Suprapubic skin (tissue), 4 donors: ENCODE data around the gene GUCA2A. TPM values are rescaled to one million over a fixed set of nuclear protein-coding genes. Genes with fewer than 3 reads are reported as not detected.

ENCODE experiments used
- DNase-seq, 2 donors: peaks; one replicate each; pipeline ENCODE4 v3.0.0-alpha.2; 2019; ENCODE audit warnings: low spot score in 2 of 2
- H3K27ac ChIP-seq: fragments of 200-600 bp; sonication (generic); one replicate; pipeline ENCODE4 v1.5.1; 2019
- H3K27me3 ChIP-seq: fragments of 200-600 bp; sonication (generic); one replicate; pipeline ENCODE4 v1.5.1; 2019
- H3K36me3 ChIP-seq: fragments of 200-600 bp; sonication (generic); one replicate; pipeline ENCODE4 v1.5.1; 2019
- H3K4me1 ChIP-seq: fragments of 200-600 bp; sonication (generic); one replicate; pipeline ENCODE4 v1.5.1; 2019
- H3K4me3 ChIP-seq: fragments of 200-600 bp; sonication (generic); one replicate; pipeline ENCODE4 v1.5.1; 2019; ENCODE audit warnings: mild to moderate bottlenecking
- H3K9me3 ChIP-seq: fragments of 200-600 bp; sonication (generic); one replicate; pipeline ENCODE4 v1.5.1; 2019
- CTCF ChIP-seq, 2 donors: fragments of 200-600 bp in 1 of 2; fragments of 450-650 bp in 1 of 2; sonication (generic) in 1 of 2; IDR thresholded peaks; one replicate each; pipeline ENCODE4 v1.5.1; 2016 to 2019; ENCODE audit warnings: antibody characterized with exemption in 2 of 2, mild to moderate bottlenecking in 1 of 2, moderate library complexity in 1 of 2
- EP300 ChIP-seq: sonication (generic); formaldehyde crosslinking; IDR thresholded peaks from one replicate; pipeline ENCODE4 v1.6.1; 2017; ENCODE audit warnings: antibody characterized with exemption
- POLR2A ChIP-seq, 2 donors: fragments of 450-650 bp; IDR thresholded peaks; one replicate each; pipeline ENCODE4 v1.6.1; 2017; ENCODE audit warnings: antibody characterized with exemption in 2 of 2, mild to moderate bottlenecking in 2 of 2, moderate library complexity in 2 of 2
- POLR2AphosphoS5 ChIP-seq, 3 donors: sonication (generic); formaldehyde crosslinking; IDR thresholded peaks; one replicate each; pipeline ENCODE4 v1.6.1; 2017; ENCODE audit warnings: antibody characterized with exemption in 3 of 3
- WGBS: methylation state at CpG from one replicate; pipeline ENCODE4 v1.1.5; 2018; 5-methylcytosine and 5-hydroxymethylcytosine counted together
- total RNA-seq, 4 donors: library from RNA; depleted of rRNA; stranded (reverse); fragments of >200 nt; gene quantifications; one replicate each; pipeline ENCODE4 v1.1.0, GENCODE V29; 2016

Gene GUCA2A
- total RNA-seq, 4 donors from 2014 or later: 1.4 TPM; not detected in 3

- Histone ChIP-seq H3K4me3 (no peak overlapping the region), H3K4me1 (no peaks in the 10 kb centered on the region), H3K36me3 (peaks cover 23% of the 10 kb centered on the region), H3K27me3 (no peaks in the 10 kb centered on the region), H3K9me3 (no peaks in the 10 kb centered on the region), H3K27ac (no peak overlapping the region)
- TF ChIP-seq POLR2AphosphoS5 (IDR thresholded peaks at IDR 0.05) (no peak), EP300 (no peak), POLR2A (IDR thresholded peaks at IDR 0.05) (no peak), CTCF (IDR thresholded peaks at IDR 0.05) (no peak)
- 93% methylated on average over 7 of the region's 7 CpGs for WGBS
- DNase-seq: no peak
Measured at GRCh38 chr1:42183210-42183956, 18.8 kb upstream of the GUCA2A start.

GRCh38 chr1:42181687-42182086 is 17.1 kb upstream of the GUCA2A start:
- no peak overlapping the region for H3K4me3 ChIP-seq
- no peak for DNase-seq
- TF ChIP-seq POLR2AphosphoS5 (IDR thresholded peaks at IDR 0.05) (no peak), POLR2A (IDR thresholded peaks at IDR 0.05) (no peak), CTCF (IDR thresholded peaks at IDR 0.05) (no peak), EP300 (no peak)
- no peaks in the 10 kb centered on the region for H3K9me3 ChIP-seq
- no peak overlapping the region for H3K27ac ChIP-seq
- peaks cover 8% of the 10 kb centered on the region for H3K4me1 ChIP-seq
- WGBS: 83% methylated on average over 4 of the region's 4 CpGs
- H3K27me3 ChIP-seq: no peaks in the 10 kb centered on the region
- H3K36me3 ChIP-seq: peaks cover 12% of the 10 kb centered on the region

GRCh38 chr1:42179900-42180329 is 15.4 kb upstream of the GUCA2A start:
- Histone ChIP-seq H3K36me3 (peaks cover 9% of the 10 kb centered on the region), H3K27ac (no peak overlapping the region), H3K9me3 (no peaks in the 10 kb centered on the region), H3K27me3 (no peaks in the 10 kb centered on the region), H3K4me1 (peaks cover 23% of the 10 kb centered on the region), H3K4me3 (no peak overlapping the region)
- TF ChIP-seq CTCF (IDR thresholded peaks at IDR 0.05) (no peak), POLR2AphosphoS5 (IDR thresholded peaks at IDR 0.05) (no peak), EP300 (no peak), POLR2A (IDR thresholded peaks at IDR 0.05) (no peak)
- no peak for DNase-seq
- 71% methylated on average over 4 of the region's 4 CpGs for WGBS

GRCh38 chr1:42179275-42179674 is 14.7 kb upstream of the GUCA2A start:
- DNase-seq: no peak
- Histone ChIP-seq H3K4me3 (no peak overlapping the region), H3K36me3 (peaks cover 5% of the 10 kb centered on the region), H3K9me3 (no peaks in the 10 kb centered on the region), H3K27me3 (no peaks in the 10 kb centered on the region), H3K4me1 (peaks cover 29% of the 10 kb centered on the region), H3K27ac (no peak overlapping the region)
- TF ChIP-seq EP300 (no peak), CTCF (IDR thresholded peaks at IDR 0.05) (no peak), POLR2A (IDR thresholded peaks at IDR 0.05) (no peak), POLR2AphosphoS5 (IDR thresholded peaks at IDR 0.05) (no peak)
- 27% methylated on average over 2 of the region's 2 CpGs for WGBS

- DNase-seq: no peak
- no peak for TF ChIP-seq CTCF (IDR thresholded peaks at IDR 0.05)
- TF ChIP-seq EP300: no peak
- no peak for TF ChIP-seq POLR2AphosphoS5 (IDR thresholded peaks at IDR 0.05)
- no peak for TF ChIP-seq POLR2A (IDR thresholded peaks at IDR 0.05)
- no peaks in the 10 kb centered on the region for H3K9me3 ChIP-seq
- no peaks in the 10 kb centered on the region for H3K27me3 ChIP-seq
- H3K36me3 ChIP-seq: peaks cover 5% of the 10 kb centered on the region
- WGBS: 56% methylated on average over 3 of the region's 3 CpGs
- H3K27ac ChIP-seq: no peak overlapping the region
- no peak overlapping the region for H3K4me3 ChIP-seq
- H3K4me1 ChIP-seq: peaks cover 37% of the 10 kb centered on the region
Measured at GRCh38 chr1:42178249-42178648, 13.7 kb upstream of the GUCA2A start.
